C4-2B (cell line): ENCODE measurements around the gene AP3D1.

Experiments
- H3K27ac ChIP-seq: fragments of 450-650 bp; 2 replicates; pipeline ENCODE4 v1.5.1; 2017
- ZFX ChIP-seq: fragments of 450-650 bp; IDR thresholded peaks from 2 replicates; pipeline ENCODE4 v1.6.1; 2017
- TF ChIP-seq, protein P1 (sequence below): fragments of 450-650 bp; conservative IDR thresholded peaks from 2 replicates; pipeline ENCODE4 v1.5.1; 2017; ENCODE audit warnings: mild to moderate bottlenecking

AP3D1 gene

DNA sequence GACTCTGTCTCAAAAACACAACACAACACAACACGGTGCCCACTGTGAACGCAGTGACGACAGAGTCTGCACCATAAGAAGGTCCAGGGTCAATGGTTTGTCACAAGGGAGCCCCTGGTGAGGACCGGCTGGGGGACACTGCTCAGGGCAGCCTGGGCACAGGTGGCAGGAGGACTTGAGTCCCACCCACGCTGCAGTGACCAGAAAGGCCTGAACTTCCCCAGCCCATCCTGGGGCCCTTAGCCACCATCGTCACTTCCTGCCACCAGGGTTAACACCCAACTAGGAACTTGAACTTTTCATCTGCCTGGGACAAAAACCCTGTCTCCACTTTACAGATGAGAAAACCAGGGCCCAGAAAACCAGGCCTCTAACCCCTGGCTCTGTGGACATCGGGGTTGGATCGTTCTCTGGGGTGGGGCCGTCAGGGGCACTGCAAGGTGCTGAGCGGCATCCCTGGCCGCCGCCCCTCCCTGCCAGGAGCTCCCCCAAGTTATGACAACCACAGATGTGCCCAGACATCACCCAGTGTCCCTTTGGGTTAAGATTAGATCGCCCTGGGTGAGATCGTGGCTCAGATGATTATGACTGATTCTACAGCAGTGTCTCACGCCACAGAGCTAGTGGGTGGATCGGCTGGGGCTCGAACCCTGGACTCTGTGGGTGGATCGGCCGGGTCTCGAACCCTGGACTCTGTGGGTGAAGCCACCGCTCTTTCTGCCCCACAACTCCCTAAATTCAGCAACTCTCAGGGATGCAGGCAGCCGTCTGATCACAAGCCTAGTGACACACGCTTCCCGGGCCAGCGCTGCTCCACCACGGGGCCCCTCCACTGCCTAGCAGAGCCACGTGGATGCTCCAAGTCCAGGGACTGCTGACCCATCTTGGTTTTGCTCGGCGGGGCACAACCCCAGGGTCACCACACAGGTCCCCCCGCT is 69.2 kb downstream of the AP3D1 start:
- TF ChIP-seq, protein P1, sequence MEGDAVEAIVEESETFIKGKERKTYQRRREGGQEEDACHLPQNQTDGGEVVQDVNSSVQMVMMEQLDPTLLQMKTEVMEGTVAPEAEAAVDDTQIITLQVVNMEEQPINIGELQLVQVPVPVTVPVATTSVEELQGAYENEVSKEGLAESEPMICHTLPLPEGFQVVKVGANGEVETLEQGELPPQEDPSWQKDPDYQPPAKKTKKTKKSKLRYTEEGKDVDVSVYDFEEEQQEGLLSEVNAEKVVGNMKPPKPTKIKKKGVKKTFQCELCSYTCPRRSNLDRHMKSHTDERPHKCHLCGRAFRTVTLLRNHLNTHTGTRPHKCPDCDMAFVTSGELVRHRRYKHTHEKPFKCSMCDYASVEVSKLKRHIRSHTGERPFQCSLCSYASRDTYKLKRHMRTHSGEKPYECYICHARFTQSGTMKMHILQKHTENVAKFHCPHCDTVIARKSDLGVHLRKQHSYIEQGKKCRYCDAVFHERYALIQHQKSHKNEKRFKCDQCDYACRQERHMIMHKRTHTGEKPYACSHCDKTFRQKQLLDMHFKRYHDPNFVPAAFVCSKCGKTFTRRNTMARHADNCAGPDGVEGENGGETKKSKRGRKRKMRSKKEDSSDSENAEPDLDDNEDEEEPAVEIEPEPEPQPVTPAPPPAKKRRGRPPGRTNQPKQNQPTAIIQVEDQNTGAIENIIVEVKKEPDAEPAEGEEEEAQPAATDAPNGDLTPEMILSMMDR, result no peak
- no peak for TF ChIP-seq ZFX

DNA sequence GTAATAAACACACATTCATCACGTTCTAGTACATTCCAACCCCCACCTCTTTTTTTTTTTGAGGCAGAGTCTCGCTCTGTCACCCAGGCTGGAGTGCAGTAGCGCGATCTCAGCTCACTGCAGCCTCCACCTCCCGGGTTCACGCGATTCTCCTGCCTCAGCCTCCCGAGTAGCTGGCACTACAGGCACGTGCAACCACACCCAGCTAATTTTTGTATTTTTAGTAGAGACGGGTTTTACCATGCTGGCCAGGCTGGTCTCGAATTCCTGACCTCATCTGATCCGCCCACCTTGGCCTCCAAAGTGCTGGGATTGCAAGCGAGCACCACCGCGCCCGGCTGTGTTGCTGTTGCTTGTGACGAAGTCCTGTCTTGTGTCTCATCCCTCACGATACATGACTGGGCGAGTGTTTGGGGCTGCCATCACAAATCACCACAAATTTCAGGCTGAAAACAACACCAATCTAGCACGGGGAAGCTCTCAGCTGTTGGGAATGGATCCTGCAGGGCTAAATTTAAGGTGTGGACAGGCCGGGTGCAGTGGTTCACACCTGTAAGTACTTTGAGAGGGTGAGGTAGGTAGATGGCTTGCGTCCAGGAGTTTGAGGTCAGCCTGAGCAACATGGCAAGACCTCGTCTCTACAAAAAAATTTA is 70.9 kb downstream of the AP3D1 start:
- H3K27ac ChIP-seq, result no peak overlapping the region
- TF ChIP-seq, protein P1, result no peak
- TF ChIP-seq ZFX, result no peak

More for the DNA sequence above, 69.2 kb downstream of the AP3D1 start:
- H3K27ac ChIP-seq, result no peak overlapping the region

DNA sequence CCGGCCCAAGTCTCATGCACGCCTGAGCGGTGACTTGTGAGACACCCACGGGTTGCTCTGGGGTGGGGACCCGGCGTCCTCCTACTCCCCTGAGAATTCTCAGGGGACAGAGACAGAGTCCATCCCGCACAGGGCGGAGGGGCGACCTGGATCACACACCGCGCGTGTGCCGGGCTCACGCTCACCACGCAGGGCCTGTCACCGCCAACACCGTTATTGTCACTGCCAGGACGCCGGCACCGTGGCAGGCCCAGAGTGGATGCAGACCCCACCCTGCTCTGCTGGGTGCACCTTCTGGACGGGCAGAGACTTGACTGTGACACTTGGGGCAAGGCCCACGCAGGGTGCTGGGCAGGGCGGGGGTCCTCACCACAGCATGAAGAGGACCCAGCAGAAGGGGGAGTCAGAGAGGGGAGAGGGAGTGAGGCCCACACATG is 71.5 kb downstream of the AP3D1 start:
- H3K27ac ChIP-seq, result no peak overlapping the region
- TF ChIP-seq, protein P1, result no peak
- no peak for TF ChIP-seq ZFX

DNA sequence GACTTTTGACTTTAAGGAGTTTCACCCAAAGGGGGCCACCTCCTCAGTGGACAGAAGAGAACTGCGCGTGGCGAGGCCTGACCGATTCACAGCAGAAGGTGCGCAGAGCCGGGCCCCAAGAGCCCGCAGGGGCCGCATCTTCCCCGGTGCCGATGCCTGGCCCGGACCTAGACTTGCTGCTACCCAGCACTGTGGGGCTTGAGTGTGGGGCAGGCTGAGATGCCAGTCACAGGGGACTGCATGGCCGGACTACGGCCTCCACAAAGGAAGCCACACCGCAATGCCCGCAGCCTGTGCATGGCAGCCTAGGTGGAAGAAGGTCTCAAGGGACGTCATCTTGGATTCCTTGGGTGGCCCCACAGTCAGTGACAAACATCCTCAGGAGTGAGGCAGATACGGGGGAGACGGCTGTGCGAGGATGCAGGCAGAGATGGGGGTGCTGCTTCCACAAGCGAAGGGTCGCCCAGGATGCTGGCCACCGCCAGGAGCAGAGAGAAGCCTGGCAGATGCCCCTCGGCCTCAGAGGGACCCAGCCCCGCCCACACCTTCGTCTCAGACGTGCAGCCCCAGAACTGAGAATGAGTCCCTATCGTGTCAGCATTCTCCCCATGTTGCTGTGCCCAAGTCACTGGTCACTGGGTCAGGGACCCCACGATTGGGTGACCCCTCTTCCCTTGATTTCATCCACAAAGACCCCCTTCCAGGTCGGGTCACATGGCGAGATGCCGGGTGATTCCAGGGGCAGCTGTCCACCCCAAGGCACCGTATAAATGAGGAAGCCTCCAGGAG is 72.1 kb downstream of the AP3D1 start:
- TF ChIP-seq, protein P1, result no peak
- TF ChIP-seq ZFX, result no peak
- no peak overlapping the region for H3K27ac ChIP-seq

DNA sequence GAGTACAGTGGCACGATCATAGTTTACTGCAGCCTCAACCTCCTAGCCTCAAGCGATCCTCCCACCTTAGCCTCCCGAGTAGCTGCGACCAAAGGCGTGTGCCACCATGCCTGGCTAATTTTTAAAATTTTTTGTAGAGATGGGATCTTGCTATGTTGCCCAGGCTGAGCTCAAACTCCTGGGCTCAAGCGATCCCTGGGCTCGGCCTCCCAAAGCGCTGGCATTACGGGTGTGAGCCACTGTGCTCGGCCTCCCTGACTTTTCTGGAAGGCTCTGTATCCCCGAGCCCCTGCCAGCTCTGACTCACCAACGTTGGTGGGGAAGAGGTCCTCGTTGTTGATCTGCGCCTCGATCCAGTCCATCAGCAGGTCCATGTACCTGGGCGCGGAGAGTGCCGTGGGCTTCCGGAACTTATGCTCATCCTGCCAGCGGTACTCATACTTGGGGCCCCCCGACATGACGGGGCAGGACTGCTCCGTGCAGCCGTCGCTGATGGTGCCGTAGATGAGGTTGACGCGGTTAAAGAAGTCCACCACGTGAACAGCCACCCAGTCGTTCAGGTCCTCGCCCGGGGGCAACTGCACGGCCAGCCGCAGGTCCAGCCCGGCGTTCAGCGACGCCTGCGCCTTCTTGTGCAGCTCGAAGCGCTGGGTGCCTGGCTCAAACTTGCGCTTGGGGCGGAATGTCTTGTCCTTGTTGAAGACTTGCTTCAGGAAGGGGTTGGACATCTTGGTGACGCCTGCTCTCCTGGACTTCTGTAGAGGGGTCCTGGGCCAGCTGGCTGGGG is 73.3 kb downstream of the AP3D1 start:
- no peak overlapping the region for H3K27ac ChIP-seq
- TF ChIP-seq, protein P1, result no peak
- no peak for TF ChIP-seq ZFX

DNA sequence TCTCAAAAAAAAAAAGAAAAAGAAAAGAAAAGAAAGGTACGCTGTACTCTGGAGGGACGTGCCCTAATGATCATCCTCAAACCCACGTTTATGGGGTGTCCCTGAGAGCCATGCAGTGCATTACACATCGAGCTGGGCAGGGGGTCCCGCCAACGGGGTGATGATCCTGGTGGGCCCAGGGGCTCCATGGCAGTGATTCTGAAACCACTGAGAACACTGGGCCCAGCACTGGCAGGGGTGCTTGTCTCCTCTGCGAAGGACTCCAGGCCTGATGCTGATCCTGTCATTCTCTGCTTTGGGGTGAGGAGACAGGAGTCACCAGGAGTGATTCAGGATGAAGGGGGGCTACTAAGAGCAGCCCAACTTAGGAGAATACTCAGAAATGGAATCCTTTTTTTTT is 74.0 kb downstream of the AP3D1 start:
- TF ChIP-seq, protein P1, result no peak
- TF ChIP-seq ZFX, result no peak
- no peak overlapping the region for H3K27ac ChIP-seq
